ENCODE measurements around the gene RALY. TPM values are rescaled to one million over a fixed set of nuclear protein-coding genes. Genes with fewer than 3 reads are reported as not detected.

RALY gene
- total RNA-seq, 1 donor from 2014 or later = 102 TPM

DNA sequence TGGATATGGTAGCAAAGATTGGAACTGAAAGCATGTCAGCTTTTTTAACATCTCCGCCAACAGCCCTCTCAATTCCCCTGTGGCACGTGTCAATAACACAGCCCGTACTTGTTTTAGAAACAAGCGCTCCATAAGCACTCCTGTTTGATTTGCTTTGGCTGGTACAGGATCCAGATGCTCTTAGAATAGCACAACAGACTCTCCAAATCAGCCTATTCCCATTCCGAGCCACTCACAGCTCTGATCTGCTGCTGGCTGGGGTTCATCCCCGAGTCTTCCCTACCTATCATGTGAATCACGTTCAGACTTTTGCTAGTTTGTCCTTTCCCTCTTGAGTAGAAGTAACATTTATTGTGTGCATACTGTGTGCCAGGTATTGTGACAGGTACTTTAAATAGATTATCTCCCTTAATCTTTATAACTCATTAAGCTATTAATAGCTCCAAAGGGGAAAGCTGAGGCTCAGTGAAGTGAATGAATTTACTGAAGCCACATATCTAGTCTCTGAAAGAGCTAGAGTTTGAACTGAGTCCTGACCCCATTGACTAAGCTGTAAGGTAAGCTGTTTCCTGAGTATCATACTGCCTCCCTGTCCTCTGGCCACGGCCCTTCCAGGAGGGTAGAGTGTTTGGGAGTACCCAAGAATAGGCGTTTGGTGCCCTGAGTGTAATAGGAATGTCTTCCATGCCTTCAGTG, 46.7 kb downstream of the RALY start:
- intact Hi-C loops (cut with DNase I) = no loop called here
- ATAC-seq (peak; percentile 77), DNase-seq (ENCODE audit: missing footprints) (no peak)

GRCh38 chr20:34041226-34041625, 47.5 kb downstream of the RALY start:
- ATAC-seq (no peak), DNase-seq (ENCODE audit: missing footprints) (no peak)
- intact Hi-C loops (cut with DNase I) = no loop called here

- DNase-seq (ENCODE audit: missing footprints) (no peak), ATAC-seq (peak; percentile 64)
- intact Hi-C loops (cut with DNase I) = no loop called here
Measured at GRCh38 chr20:34042262-34042661, 48.6 kb downstream of the RALY start.

GRCh38 chr20:34043025-34043424, 49.3 kb downstream of the RALY start:
- peak; percentile 25 for ATAC-seq
- no peak for DNase-seq (ENCODE audit: missing footprints)
- intact Hi-C loops (cut with DNase I) = no loop called here

- DNase-seq (ENCODE audit: missing footprints) = no peak
- intact Hi-C loops (cut with DNase I) = no loop called here
- ATAC-seq = peak; percentile 66
Measured at GRCh38 chr20:34045294-34045693, 51.6 kb downstream of the RALY start.

GRCh38 chr20:34045930-34046725, 52.4 kb downstream of the RALY start:
- ATAC-seq (no peak), DNase-seq (ENCODE audit: missing footprints) (no peak)
- intact Hi-C loops (cut with DNase I) = no loop called here

GRCh38 chr20:34047010-34047687, 53.4 kb downstream of the RALY start:
- DNase-seq (ENCODE audit: missing footprints) = no peak
- intact Hi-C loops (cut with DNase I) = no loop called here
- no peak for ATAC-seq

DNA sequence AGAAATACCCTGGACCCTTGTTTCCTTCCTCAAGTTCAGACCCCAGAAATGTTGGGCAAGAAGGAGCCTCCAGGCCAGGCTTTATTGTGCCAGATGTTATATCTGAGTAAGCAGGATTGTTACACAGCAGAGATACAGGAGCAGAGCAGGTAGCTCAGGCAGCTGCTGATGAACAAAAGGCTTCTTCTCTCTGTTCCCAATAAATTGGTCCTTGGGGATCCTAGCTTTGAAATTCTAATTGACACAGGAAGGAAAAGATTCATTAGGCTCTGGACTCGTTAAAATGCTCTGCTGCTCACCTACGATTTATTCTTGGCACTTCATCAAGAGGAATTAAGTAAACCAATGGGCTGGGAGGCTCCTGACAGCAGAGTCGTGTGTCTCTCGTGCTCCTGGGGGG, 54.2 kb downstream of the RALY start:
- no peak for DNase-seq (ENCODE audit: missing footprints)
- no peak for ATAC-seq
- intact Hi-C loops (cut with DNase I) = no loop called here

DNA sequence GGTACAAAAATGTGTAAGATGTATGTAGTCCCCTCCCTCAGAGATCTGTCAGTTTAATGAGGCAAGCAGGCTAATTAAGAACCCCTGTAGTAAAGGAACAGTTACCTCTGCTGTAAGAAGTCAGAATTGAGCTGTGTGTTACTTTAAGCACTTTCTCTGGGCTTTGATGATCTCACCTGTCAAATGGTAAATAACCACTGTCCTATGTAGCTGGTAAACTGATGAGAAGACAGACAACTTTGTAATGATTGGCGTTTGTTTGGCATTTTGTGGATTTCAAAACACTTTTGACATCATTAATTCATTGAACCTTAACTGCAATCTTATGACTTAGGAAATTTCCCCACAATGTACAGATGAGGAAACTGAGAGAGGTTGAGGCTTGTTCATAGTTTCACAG, 55.7 kb downstream of the RALY start:
- DNase-seq (ENCODE audit: missing footprints) = no peak

GRCh38 chr20:34049897-34050695, 56.4 kb downstream of the RALY start:
- intact Hi-C loops (cut with DNase I) = no loop called here
- peak; percentile 74 for ATAC-seq
- no peak for DNase-seq (ENCODE audit: missing footprints)

More for the DNA sequence above, 55.7 kb downstream of the RALY start:
- no peak for ATAC-seq
- intact Hi-C loops (cut with DNase I) = no loop called here

GRCh38 chr20:34052414-34052813, 58.7 kb downstream of the RALY start:
- DNase-seq (ENCODE audit: missing footprints) (no peak), ATAC-seq (no peak)
- intact Hi-C loops (cut with DNase I) = no loop called here

- intact Hi-C loops (cut with DNase I) = no loop called here
- ATAC-seq (no peak), DNase-seq (ENCODE audit: missing footprints) (no peak)
Measured at GRCh38 chr20:34055290-34055689, 61.6 kb downstream of the RALY start.

DNA sequence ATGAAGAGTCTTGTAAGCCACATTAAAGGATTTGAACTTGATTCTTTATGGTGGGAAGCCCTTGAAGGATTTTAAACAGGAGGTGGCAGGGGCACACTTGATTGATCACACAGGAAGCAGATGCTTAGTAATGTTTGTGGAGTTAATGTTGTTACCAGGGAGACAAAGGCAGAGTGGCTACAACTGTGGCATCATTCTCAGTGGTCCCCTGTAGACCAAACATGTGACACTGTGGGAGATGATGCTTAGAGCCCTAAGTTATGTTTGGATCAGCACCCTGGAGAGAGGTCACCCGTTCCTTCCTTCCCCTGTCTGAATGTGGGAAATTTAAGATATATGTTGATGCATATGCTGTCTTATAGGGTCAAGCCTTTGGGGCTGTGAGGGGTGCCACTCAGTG, 65.1 kb downstream of the RALY start:
- ATAC-seq (no peak), DNase-seq (ENCODE audit: missing footprints) (no peak)
- intact Hi-C loops (cut with DNase I) = no loop called here

- intact Hi-C loops (cut with DNase I) = no loop called here
- DNase-seq (ENCODE audit: missing footprints) = no peak
- ATAC-seq = no peak
Measured at GRCh38 chr20:34060970-34061369, 67.3 kb downstream of the RALY start.

GRCh38 chr20:34061695-34062094, 68.0 kb downstream of the RALY start:
- intact Hi-C loops (cut with DNase I) = no loop called here
- ATAC-seq (no peak), DNase-seq (ENCODE audit: missing footprints) (no peak)

GRCh38 chr20:34062570-34063482, 69.1 kb downstream of the RALY start:
- intact Hi-C loops (cut with DNase I) = no loop called here
- ATAC-seq (no peak), DNase-seq (ENCODE audit: missing footprints) (no peak)

- intact Hi-C loops (cut with DNase I) = no loop called here
- no peak for ATAC-seq
- DNase-seq (ENCODE audit: missing footprints) = no peak
Measured at GRCh38 chr20:34064286-34064685, 70.6 kb downstream of the RALY start.

DNA sequence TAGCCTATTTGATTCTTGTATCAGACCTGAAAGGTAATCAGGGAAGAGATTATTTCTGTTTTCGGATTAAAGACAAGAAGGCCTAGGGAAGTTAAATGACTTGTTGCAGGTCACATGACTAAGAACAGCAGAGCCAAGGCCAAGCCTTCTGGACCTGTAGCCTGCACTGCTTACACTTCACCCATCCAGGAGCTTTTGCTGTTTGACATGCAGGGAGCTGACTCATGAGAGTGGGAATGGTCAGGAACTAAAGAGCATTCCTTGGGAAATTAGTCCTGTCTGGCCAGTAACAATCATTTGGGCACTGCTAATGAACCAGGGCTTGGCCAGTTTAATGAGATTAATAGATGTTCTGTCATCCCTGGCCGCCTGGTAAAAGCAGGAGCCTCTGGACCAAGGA, 71.5 kb downstream of the RALY start:
- ATAC-seq (no peak), DNase-seq (ENCODE audit: missing footprints) (no peak)
- intact Hi-C loops (cut with DNase I) = loop anchor here (5.0 kb wide), 1 partner anchor 148 kb away; no protein-coding TSS in a partner anchor
